ENCODE data around the gene CHST11. TPM values are rescaled to one million over a fixed set of nuclear protein-coding genes. Genes with fewer than 3 reads are reported as not detected.

The CHST11 gene
- total RNA-seq, 2 experiments from 2014 or later, result 53.4 to 53.6 TPM

- Mint-ChIP-seq H3K36me3 (ENCODE audit: low read depth) (peaks cover 36% of the 10 kb centered on the region), H3K27me3 (no peaks in the 10 kb centered on the region), H3K27ac (peak overlapping the region; percentile 71), H3K4me1 (ENCODE audit: low read depth) (peaks cover 61% of the 10 kb centered on the region), H3K4me3 (peak overlapping the region; percentile 21), H3K9me3 (no peaks in the 10 kb centered on the region)
- intact Hi-C loops (cut with DNase I, micrococcal nuclease), result loop anchor here in 1 of 2 experiments (2.0 kb wide), 1 partner anchor 112 kb away; the partner anchor contains the start of gene CHST11
- Histone ChIP-seq H3K36me3 (ENCODE audit: insufficient read depth, low read length) (peaks cover 2% of the 10 kb centered on the region), H3K27ac (ENCODE audit: low read depth in 1 of 2, low read length in 2 of 2) (no peak overlapping the region), H3K27me3 (ENCODE audit: control insufficient read depth in 1 of 2, insufficient read depth in 2 of 2, low read length in 2 of 2) (no peaks in the 10 kb centered on the region), H3K4me3 (ENCODE audit: low read length) (peak overlapping the region; percentile 6), H3K4me1 (ENCODE audit: insufficient read depth, low read length) (peaks cover 33% of the 10 kb centered on the region), H3K9me3 (ENCODE audit: control insufficient read depth in 1 of 2, insufficient read depth in 1 of 2, low read length in 2 of 2) (peaks cover 0 to 3% of the 10 kb centered on the region in 2 experiments)
- POLR2A ChIA-PET, result interaction anchor here (0.9 to 2.8 kb wide), 7 partner anchors 11 to 539 kb away, joined by 3 to 9 read pairs (median 4); partner anchors contain the start of genes CHST11 and WASHC4
- TF ChIP-seq, protein P1, sequence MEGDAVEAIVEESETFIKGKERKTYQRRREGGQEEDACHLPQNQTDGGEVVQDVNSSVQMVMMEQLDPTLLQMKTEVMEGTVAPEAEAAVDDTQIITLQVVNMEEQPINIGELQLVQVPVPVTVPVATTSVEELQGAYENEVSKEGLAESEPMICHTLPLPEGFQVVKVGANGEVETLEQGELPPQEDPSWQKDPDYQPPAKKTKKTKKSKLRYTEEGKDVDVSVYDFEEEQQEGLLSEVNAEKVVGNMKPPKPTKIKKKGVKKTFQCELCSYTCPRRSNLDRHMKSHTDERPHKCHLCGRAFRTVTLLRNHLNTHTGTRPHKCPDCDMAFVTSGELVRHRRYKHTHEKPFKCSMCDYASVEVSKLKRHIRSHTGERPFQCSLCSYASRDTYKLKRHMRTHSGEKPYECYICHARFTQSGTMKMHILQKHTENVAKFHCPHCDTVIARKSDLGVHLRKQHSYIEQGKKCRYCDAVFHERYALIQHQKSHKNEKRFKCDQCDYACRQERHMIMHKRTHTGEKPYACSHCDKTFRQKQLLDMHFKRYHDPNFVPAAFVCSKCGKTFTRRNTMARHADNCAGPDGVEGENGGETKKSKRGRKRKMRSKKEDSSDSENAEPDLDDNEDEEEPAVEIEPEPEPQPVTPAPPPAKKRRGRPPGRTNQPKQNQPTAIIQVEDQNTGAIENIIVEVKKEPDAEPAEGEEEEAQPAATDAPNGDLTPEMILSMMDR (IDR thresholded peaks at IDR 0.05), result no peak
- CTCF ChIA-PET, result interaction anchor here (1.0 to 3.9 kb wide), 3 partner anchors 10 to 187 kb away, joined by 3 to 13 read pairs (median 5); no protein-coding TSS in a partner anchor
- DNase-seq (peak in 1 of 14 experiments; percentile 39), ATAC-seq (ENCODE audit: poor library complexity) (no peak)
Observed at GRCh38 chr12:104568935-104569334, 112.2 kb downstream of the CHST11 start.

- Mint-ChIP-seq H3K9me3 (no peaks in the 10 kb centered on the region), H3K36me3 (ENCODE audit: low read depth) (peaks cover 30% of the 10 kb centered on the region), H3K27ac (peak overlapping the region; percentile 71), H3K27me3 (no peaks in the 10 kb centered on the region), H3K4me3 (peak overlapping the region; percentile 2), H3K4me1 (ENCODE audit: low read depth) (peaks cover 61% of the 10 kb centered on the region)
- intact Hi-C loops (cut with DNase I, micrococcal nuclease), result loop anchor here in 1 of 2 experiments (2.0 kb wide), 1 partner anchor 113 kb away; the partner anchor contains the start of gene CHST11
- no peaks in the 10 kb centered on the region for H3K9me3 ChIP-seq (ENCODE audit: control insufficient read depth in 1 of 2, insufficient read depth in 1 of 2, low read length in 2 of 2)
- H3K36me3 ChIP-seq (ENCODE audit: insufficient read depth, low read length), result no peaks in the 10 kb centered on the region
- TF ChIP-seq, protein P1 (IDR thresholded peaks at IDR 0.05), result no peak
- H3K27ac ChIP-seq (ENCODE audit: low read depth in 1 of 2, low read length in 2 of 2), result peak overlapping the region; percentile 13 to 59
- POLR2A ChIA-PET, result interaction anchor here (1.3 to 2.8 kb wide), 6 partner anchors 11 to 538 kb away, joined by 3 to 9 read pairs (median 4); partner anchors contain the start of genes CHST11 and WASHC4
- H3K27me3 ChIP-seq (ENCODE audit: control insufficient read depth in 1 of 2, insufficient read depth in 2 of 2, low read length in 2 of 2), result no peaks in the 10 kb centered on the region
- peak; percentile 75 for ATAC-seq (ENCODE audit: poor library complexity)
- peak overlapping the region; percentile 6 for H3K4me3 ChIP-seq (ENCODE audit: low read length)
- H3K4me1 ChIP-seq (ENCODE audit: insufficient read depth, low read length), result peaks cover 33% of the 10 kb centered on the region
- CTCF ChIA-PET, result interaction anchor here (1.3 to 3.9 kb wide), 2 partner anchors 24 to 188 kb away, joined by 3 to 13 read pairs; no protein-coding TSS in a partner anchor
- peak in 10 of 14 experiments; percentile 11 to 82 (median 28) for DNase-seq
Observed at GRCh38 chr12:104569346-104570173, 112.8 kb downstream of the CHST11 start.

DNA sequence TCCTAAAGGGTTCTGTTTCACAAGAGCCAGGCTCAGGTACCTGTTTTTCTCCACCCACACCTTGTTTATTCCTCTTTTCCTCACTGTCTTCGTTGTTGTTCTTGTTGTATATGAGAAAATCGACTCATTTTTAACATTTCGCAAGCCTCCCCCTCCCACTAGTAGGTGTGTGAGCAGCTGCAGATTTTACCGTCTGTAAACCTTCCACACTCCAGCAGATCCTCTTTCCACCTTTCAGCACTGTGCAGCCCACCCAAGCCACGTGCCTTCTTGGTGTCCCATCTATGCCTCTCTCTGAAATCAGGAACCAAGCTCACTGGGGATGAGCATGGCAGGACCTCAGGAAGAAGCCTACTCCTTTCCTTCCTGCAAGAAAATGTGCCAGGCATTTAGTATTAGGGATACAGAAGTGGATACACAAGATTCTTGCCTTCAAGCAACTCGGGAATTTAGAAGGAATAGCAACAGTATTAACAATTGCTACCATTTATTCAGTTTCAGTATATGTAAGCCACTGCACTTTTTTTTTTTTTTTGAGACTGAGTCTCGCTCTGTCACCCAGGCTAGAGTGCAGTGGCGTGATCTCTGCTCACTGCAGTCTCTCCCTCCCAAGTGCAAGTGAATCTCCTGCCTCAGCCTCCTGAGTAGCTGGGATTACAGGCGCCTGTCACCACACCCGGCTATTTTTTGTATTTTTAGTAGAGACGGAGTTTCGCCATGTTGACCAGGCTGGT lies 113.6 kb downstream of the CHST11 start:
- Mint-ChIP-seq H3K27ac (peak overlapping the region; percentile 71), H3K9me3 (no peaks in the 10 kb centered on the region), H3K36me3 (ENCODE audit: low read depth) (peaks cover 27% of the 10 kb centered on the region), H3K4me3 (peak overlapping the region; percentile 2), H3K4me1 (ENCODE audit: low read depth) (peaks cover 65% of the 10 kb centered on the region), H3K27me3 (no peaks in the 10 kb centered on the region)
- no peak for ATAC-seq (ENCODE audit: poor library complexity)
- H3K27me3 ChIP-seq (ENCODE audit: control insufficient read depth in 1 of 2, insufficient read depth in 2 of 2, low read length in 2 of 2), result no peaks in the 10 kb centered on the region
- H3K36me3 ChIP-seq (ENCODE audit: insufficient read depth, low read length), result no peaks in the 10 kb centered on the region
- no peak for DNase-seq
- H3K4me3 ChIP-seq (ENCODE audit: low read length), result no peak overlapping the region
- ChIA-PET CTCF (interaction anchor here (3.9 kb wide), 1 partner anchor 189 kb away, joined by 13 read pairs; no protein-coding TSS in a partner anchor), POLR2A (interaction anchor here (1.3 kb wide), 1 partner anchor 111 kb away, joined by 3 read pairs; no protein-coding TSS in a partner anchor)
- intact Hi-C loops (cut with DNase I, micrococcal nuclease), result no loop called here
- no peaks in the 10 kb centered on the region for H3K9me3 ChIP-seq (ENCODE audit: control insufficient read depth in 1 of 2, insufficient read depth in 1 of 2, low read length in 2 of 2)
- H3K4me1 ChIP-seq (ENCODE audit: insufficient read depth, low read length), result peaks cover 37% of the 10 kb centered on the region
- TF ChIP-seq, protein P1 (IDR thresholded peaks at IDR 0.05), result no peak
- H3K27ac ChIP-seq (ENCODE audit: low read depth in 1 of 2, low read length in 2 of 2), result peak overlapping the region in 1 of 2 donors; percentile 13

All from CD4-positive, alpha-beta T cell (primary cell).